ENCODE measurements around the gene FGF2.

Gene FGF2

DNA sequence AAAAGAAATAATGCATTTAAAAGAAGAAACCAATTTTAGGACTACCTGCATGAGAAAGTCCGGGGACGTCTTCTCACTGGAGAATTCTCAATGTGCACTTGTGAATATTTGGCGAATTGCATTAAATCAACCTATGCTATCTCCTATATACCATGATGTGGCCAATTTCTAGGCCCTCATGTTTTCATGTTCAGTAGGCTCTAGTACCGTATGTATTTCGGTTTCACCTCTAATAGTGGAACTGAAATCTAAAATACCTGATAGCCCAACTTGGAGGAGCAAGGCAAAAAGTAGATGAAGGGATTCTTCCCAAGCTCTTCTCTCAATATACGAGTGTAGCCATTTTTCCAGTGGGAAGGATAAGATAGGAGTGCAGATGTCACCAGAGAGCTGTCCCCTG lies 11.4 kb upstream of the FGF2 start:
- H3K27me3 ChIP-seq: peaks cover 19% of the 10 kb centered on the region
- no peak overlapping the region for H3K4me3 ChIP-seq (ENCODE audit: low read depth in 1 of 2, low read length in 1 of 2)
- TF ChIP-seq, protein P1, sequence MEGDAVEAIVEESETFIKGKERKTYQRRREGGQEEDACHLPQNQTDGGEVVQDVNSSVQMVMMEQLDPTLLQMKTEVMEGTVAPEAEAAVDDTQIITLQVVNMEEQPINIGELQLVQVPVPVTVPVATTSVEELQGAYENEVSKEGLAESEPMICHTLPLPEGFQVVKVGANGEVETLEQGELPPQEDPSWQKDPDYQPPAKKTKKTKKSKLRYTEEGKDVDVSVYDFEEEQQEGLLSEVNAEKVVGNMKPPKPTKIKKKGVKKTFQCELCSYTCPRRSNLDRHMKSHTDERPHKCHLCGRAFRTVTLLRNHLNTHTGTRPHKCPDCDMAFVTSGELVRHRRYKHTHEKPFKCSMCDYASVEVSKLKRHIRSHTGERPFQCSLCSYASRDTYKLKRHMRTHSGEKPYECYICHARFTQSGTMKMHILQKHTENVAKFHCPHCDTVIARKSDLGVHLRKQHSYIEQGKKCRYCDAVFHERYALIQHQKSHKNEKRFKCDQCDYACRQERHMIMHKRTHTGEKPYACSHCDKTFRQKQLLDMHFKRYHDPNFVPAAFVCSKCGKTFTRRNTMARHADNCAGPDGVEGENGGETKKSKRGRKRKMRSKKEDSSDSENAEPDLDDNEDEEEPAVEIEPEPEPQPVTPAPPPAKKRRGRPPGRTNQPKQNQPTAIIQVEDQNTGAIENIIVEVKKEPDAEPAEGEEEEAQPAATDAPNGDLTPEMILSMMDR (IDR thresholded peaks at IDR 0.05): no peak
- no peaks in the 10 kb centered on the region for H3K36me3 ChIP-seq
- no peaks in the 10 kb centered on the region for H3K9me3 ChIP-seq
- H3K4me1 ChIP-seq (ENCODE audit: control insufficient read depth in 1 of 2, insufficient read depth in 1 of 2, low read depth in 1 of 2, low read length in 1 of 2): no peaks in the 10 kb centered on the region
- no peak overlapping the region for H3K27ac ChIP-seq

DNA sequence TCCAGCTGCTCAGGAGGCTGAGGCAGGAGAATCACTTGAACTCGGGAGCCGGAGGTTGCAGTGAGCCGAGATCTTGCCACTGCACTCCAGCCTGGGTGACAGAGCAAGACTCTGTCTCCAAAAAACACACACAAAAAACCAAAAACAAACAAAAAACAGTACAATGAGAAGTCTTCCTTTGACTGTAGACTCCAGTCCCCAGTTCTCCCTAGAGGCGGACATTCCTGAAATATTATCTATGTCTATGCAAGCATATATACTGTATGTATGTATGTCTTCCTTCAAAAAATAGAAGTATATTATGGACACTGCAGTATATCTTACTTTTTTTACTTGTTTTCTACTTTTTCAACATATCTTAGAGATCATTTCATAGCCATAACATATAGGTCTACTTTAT lies 10.2 kb upstream of the FGF2 start:
- H3K27me3 ChIP-seq: peaks cover 29% of the 10 kb centered on the region
- no peak overlapping the region for H3K27ac ChIP-seq
- no peak overlapping the region for H3K4me3 ChIP-seq (ENCODE audit: low read depth in 1 of 2, low read length in 1 of 2)
- no peaks in the 10 kb centered on the region for H3K36me3 ChIP-seq
- H3K4me1 ChIP-seq (ENCODE audit: control insufficient read depth in 1 of 2, insufficient read depth in 1 of 2, low read depth in 1 of 2, low read length in 1 of 2): no peaks in the 10 kb centered on the region
- H3K9me3 ChIP-seq: no peaks in the 10 kb centered on the region
- TF ChIP-seq, protein P1 (IDR thresholded peaks at IDR 0.05): no peak

DNA sequence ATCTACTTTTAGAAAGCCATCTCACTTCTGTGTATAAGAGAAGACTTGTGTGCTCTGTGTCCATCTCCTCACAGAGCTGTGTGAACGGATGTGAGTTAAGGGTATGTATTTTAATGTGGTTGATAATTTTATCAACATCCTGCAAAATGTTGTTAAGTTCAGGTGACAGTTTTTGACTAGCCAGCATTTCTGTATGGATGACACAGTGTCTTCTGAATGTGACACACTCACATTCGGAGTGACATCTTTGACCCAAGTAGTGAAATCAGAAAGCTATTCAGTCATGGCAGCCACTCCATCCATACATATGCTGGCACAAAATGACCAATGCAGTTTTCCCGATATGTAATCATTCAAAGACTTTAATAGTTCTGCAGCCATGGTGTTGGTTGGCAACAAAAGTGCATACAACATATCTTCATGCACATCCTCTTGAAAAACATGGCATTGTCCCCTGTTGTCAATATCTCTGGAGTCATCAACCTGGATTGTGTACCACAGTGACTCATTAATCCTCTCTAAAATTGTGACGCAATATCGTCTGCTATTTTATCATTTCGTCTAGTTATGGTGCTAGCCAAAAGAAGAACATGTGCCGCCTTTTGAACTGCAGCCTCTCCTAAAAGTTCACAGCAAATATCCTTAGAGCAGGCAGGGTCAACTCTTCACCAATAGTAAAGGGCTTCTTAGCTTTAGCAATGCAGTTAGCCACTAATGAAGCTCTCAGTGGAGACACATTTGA lies 6.8 kb upstream of the FGF2 start:
- H3K4me1 ChIP-seq (ENCODE audit: control insufficient read depth in 1 of 2, insufficient read depth in 1 of 2, low read depth in 1 of 2, low read length in 1 of 2): no peaks in the 10 kb centered on the region
- H3K36me3 ChIP-seq: no peaks in the 10 kb centered on the region
- peaks cover 63% of the 10 kb centered on the region for H3K27me3 ChIP-seq
- no peak overlapping the region for H3K4me3 ChIP-seq (ENCODE audit: low read depth in 1 of 2, low read length in 1 of 2)
- TF ChIP-seq, protein P1 (IDR thresholded peaks at IDR 0.05): no peak
- no peaks in the 10 kb centered on the region for H3K9me3 ChIP-seq
- no peak overlapping the region for H3K27ac ChIP-seq

DNA sequence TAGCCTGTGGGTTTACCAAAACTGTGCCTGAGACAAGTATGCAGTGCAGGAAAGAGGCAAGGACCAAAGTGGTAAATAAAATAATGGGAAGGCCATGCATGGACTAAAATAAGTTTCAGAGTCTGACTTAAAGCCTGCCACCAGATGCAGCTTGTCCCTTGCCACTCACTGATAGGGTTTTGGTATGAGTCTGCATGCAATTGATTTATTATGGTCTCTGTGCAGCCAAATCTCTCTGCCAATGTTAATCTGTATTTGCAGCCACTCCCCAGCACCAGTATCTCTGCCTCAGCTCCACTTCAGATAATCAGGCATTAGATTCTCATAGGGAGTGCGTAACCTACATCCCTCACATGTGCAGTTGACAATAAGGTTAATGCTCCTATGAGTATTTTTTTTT lies 5.5 kb upstream of the FGF2 start:
- Histone ChIP-seq H3K9me3 (no peaks in the 10 kb centered on the region), H3K27me3 (peaks cover 75% of the 10 kb centered on the region), H3K27ac (no peak overlapping the region), H3K4me3 (ENCODE audit: low read depth in 1 of 2, low read length in 1 of 2) (no peak overlapping the region), H3K4me1 (ENCODE audit: control insufficient read depth in 1 of 2, insufficient read depth in 1 of 2, low read depth in 1 of 2, low read length in 1 of 2) (no peaks in the 10 kb centered on the region), H3K36me3 (no peaks in the 10 kb centered on the region)
- TF ChIP-seq, protein P1 (IDR thresholded peaks at IDR 0.05): no peak

DNA sequence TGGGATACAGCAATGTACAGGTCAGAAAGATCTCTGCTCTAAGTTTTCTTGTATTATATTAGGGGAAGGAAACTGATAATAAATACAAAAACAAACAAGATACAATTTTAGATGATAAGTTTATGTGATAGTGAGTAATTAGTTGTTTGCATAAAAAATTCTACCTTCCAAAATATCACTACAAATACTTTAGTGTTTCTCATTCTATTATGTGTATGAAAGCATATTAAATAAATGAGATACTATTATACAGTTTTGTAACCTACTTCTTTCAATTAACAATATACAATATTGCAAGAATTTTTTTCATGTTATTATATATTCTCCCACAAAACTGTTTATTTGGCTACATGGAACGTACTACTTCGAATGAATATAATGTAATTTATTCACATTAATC lies 4.2 kb upstream of the FGF2 start:
- TF ChIP-seq, protein P1 (IDR thresholded peaks at IDR 0.05): no peak
- H3K4me1 ChIP-seq (ENCODE audit: control insufficient read depth in 1 of 2, insufficient read depth in 1 of 2, low read depth in 1 of 2, low read length in 1 of 2): peaks cover 5% of the 10 kb centered on the region in 2 experiments
- peaks cover 89% of the 10 kb centered on the region for H3K27me3 ChIP-seq
- H3K4me3 ChIP-seq (ENCODE audit: low read depth in 1 of 2, low read length in 1 of 2): no peak overlapping the region
- no peaks in the 10 kb centered on the region for H3K9me3 ChIP-seq
- no peaks in the 10 kb centered on the region for H3K36me3 ChIP-seq
- H3K27ac ChIP-seq: no peak overlapping the region
